HepG2 (cell line): ENCODE results near the gene AMIGO1.

Experiments used
- CEBPZ ChIP-seq: IDR thresholded peaks from 2 replicates; pipeline ENCODE4 v1.6.1; 2012; ENCODE audit warnings: low read length, improper control_type of control experiment
- CTCF ChIP-seq: sonication (generic); formaldehyde crosslinking; IDR thresholded peaks from 2 replicates; pipeline ENCODE4 v1.5.0; 2020; ENCODE audit warnings: mild to moderate bottlenecking, missing genetic modification reagents, moderate library complexity
- GATA4 ChIP-seq: sonication (generic); IDR thresholded peaks from 2 replicates; pipeline ENCODE4 v1.6.1; 2016; ENCODE audit warnings: antibody characterized with exemption, low read depth, borderline replicate concordance
- SIX4 ChIP-seq: sonication (generic); formaldehyde crosslinking; IDR thresholded peaks from 2 replicates; pipeline ENCODE4 v1.4.0; 2020; ENCODE audit warnings: missing genetic modification reagents
- ZBTB10 ChIP-seq: sonication (generic); formaldehyde crosslinking; IDR thresholded peaks from 2 replicates; pipeline ENCODE4 v1.4.0; 2020; ENCODE audit warnings: missing genetic modification reagents, borderline replicate concordance
- ZBTB7A ChIP-seq: sonication (generic); formaldehyde crosslinking; IDR thresholded peaks from 2 replicates; pipeline ENCODE4 v1.8.0; 2022; ENCODE audit warnings: mild to moderate bottlenecking, missing genetic modification reagents
- ZNF280B ChIP-seq: sonication (generic); formaldehyde crosslinking; IDR thresholded peaks from 2 replicates; pipeline ENCODE4 v1.5.0; 2020; ENCODE audit warnings: missing genetic modification reagents, mild to moderate bottlenecking, borderline replicate concordance
- ZSCAN29 ChIP-seq: sonication (generic); formaldehyde crosslinking; conservative IDR thresholded peaks from 2 replicates; pipeline ENCODE4 v1.4.0; 2020; ENCODE audit warnings: mild to moderate bottlenecking, missing genetic modification reagents

GRCh38 chr1:109479901-109480300 lies 29.6 kb downstream of the AMIGO1 start:
- TF ChIP-seq ZBTB7A (CRISPR knock-in tag): no peak
- no peak for TF ChIP-seq ZSCAN29
- TF ChIP-seq CEBPZ: no peak
- TF ChIP-seq ZNF280B: no peak
- no peak for TF ChIP-seq ZBTB10 (CRISPR knock-in tag)
- no peak for TF ChIP-seq CTCF (CRISPR knock-in tag)
- no peak for TF ChIP-seq SIX4 (CRISPR knock-in tag)
- TF ChIP-seq GATA4: no peak
